Stimulated activated CD8-positive, alpha-beta memory T cell treated with anti-CD3 and anti-CD28 coated beads, Interleukin-15, amount 100 ng/mL, for 48 hours (primary cell): Measurements from ENCODE around the gene ADORA1.

Source experiments
- DNase-seq, 2 donors: peaks; one replicate each; pipeline ENCODE4 v3.0.0-alpha.2; 2020; ENCODE audit warnings: low read depth in 2 of 2

ADORA1 gene

GRCh38 chr1:203173011-203173555, 45.6 kb downstream of the ADORA1 start:
- no peak for DNase-seq

DNA sequence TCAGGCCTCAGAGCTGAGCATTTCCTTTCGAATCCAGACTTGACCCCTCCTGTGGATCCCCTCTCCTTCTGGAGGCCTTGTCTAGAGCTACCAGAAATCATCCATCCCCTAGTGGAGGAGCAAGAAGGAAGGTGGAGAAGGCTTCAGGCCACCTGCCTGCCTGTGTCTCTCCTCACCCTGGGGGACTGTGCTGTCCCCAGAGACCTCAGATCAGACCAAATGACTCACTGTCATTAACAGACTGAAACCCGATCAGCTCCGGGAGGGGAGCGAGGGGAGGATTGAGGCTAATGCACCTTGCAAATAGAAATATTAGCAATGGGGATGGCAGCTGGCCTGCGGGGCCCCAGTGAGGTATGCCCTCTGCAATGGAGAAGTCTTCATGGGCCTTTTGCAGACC, 46.0 kb downstream of the ADORA1 start:
- no peak for DNase-seq

DNA sequence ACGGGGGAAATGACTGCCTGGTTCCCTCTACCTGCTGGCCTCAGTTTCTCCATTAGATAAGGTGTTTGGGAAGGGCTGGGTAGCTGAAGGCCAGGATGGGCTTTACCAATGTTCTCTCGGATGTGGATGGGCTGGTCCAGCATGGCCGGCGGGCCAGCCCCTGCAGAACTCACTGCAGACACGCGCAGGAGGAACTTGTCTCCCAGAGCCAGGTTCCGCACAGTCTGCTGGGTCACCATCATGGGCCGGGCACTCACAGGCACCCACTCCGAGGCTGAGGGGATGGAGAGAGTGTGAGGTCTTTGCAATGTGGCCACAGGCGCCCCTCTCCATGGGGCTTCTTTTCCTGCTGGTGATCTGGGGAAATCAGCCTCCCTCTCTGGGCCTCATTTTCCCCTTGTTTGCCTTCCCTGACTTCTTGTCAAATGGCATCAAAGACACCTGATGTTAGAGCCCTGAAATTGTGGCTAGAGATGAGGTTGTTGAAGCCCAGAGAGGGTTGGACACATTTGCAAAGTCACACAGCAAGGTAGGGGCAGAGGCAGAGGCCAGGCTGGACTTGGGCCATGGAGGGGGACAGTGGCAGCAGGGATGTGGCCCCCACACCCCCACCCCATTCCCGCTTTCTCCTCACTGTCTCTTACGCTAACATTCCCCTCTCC, 46.9 kb downstream of the ADORA1 start:
- no peak for DNase-seq

DNA sequence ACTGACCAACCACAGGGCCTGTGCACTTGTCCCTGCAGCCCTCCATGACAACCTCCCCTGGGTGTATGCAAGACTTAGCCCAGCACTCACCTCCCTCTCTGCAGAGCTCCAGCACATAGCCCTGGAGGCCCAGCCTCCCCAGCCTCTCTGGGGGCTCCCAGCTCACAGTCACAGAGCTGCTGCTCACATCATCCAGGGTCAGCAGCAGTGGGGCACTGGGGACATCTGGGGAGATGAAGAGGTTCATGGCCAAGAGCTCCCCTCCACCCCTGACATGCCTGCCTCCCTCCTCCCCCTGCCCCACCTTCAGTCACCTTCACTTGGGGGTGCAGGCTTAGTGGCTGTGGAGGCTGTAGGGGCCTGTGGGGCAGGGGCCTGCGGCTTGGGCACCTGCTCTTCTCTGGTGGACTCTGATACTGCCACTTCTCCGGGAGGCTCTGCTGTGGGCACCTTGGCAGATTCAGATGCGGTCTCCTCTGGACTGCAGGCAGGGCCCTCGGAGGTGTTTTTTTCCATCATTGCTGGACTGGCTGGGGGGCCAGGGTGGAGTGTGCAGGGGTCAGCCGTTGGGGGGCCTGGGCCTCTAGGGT, 47.8 kb downstream of the ADORA1 start, which contains the start of gene MYBPH:
MYBPH (minus strand) TSS at position 590 of the 590 bp plus-strand sequence; CDS start at position 519, 71 bp downstream.
- DNase-seq: no peak

GRCh38 chr1:203175827-203176241, 48.3 kb downstream of the ADORA1 start:
- DNase-seq: no peak

GRCh38 chr1:203176273-203177035, 48.9 kb downstream of the ADORA1 start:
- DNase-seq: no peak

DNA sequence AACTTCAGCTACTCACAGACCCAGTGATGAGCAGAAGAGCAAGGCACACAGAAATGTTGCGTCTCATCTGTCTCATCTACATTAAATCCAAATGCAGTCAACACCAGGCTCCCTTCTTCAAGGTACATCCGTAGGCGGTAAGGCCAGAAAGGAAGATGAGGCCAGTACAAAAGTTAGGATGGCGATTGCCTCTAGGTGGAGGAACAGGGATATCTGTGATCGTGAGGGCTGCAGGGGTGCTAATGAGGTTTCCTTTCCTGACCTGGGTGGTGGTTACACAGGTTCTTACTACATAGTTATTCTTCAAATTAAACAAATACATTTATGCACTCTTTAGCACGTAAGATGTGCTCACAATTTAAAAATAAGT, 49.5 kb downstream of the ADORA1 start:
- DNase-seq: no peak

- DNase-seq: no peak
Measured at GRCh38 chr1:203177470-203178039, 50.0 kb downstream of the ADORA1 start.

DNA sequence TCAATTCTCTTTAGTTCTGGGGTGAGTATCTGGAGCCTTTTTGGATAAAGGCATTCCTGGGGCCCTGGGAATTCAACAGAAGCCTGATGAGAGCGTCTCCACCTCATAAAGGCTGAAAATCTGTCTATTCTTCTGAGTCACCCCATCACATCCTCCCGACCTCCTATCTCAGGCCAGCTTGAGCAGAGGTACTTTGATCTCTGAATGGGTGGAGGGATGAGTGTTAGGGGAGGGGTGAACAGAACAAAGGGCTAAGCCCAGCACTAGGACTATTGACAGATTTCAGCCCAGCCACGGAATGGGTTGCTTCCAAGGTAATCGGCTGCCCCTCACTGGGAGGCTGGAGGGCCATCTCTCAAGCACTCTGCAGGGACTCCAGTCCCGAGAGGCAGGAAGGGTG, 50.6 kb downstream of the ADORA1 start:
- no peak for DNase-seq

DNA sequence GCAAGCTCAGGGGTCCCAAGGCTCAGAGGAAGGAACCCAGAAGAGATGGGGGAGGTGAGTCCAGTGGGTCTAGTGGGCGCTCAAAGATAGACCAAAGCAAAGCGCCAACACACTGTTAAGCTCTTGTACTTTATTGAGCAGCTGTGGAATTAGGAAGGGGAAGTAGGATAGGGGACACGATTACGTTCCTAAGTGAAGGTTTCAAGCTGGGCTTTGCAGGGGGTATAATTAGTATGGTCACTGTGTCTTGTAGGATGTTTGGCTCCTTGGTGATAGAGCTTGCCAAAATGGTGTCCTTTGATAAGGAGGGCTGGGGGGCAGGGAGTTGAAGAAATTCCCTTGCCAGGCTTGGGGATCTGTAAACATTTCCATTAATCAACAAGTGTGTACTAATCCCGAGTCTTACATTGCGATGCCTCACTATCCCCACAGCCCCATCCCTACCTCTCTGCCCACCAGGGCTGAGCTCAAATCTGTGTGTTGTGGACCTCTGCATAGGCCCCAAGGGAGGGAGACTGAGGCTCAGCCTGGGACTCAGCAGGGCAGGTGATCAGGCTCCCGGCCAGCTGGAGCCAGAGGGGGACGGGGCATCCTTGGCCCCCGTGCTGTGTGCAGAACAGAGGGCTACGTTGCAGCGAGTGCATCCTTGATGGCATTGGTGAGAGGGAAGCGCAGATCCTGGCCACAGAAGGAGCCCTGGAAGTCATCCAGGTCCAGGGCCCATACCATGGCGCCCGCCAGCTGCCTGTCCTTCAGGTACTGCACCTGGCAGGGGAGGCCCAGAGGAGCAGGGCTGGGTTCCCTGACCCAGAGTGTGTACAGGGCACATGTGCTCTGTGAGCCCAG, 51.5 kb downstream of the ADORA1 start:
- no peak for DNase-seq

- no peak for DNase-seq
Measured at GRCh38 chr1:203179667-203180005, 52.1 kb downstream of the ADORA1 start.

DNA sequence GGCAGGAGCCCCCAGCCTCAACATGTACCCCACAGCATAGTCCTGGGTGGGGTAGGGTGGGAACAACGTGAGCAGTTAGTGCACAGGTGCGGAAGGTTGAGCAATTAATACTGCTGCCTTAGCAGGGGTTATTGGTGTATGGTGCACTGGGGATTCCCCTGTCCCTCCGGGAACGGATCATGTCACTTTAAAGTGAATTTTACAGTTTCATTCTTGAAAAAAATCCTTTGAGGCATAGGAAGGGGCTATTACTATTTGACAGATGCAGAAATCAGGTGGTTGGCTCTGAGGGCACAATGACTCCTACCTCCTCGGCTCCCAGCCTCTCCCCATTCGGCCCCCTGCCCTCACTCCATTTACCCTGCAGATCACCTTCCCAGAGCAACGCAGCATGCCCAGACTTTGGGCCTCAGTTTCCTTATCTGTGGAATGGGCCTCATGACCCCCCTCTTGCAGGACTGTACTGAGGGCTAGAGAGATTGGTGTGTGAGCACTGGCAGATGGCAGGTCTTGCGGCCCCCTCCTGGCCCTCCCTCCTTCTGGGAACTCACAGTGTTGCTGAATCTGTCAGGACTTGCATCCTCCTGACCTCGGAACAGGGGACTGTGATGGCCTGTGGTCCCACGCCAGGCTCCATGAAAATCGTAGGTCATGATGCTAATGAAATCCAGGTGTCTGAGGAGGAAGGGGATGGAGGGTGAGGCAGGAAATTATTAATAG, 53.2 kb downstream of the ADORA1 start:
- no peak for DNase-seq

- DNase-seq: no peak
Measured at GRCh38 chr1:203181586-203182386, 54.3 kb downstream of the ADORA1 start.

DNA sequence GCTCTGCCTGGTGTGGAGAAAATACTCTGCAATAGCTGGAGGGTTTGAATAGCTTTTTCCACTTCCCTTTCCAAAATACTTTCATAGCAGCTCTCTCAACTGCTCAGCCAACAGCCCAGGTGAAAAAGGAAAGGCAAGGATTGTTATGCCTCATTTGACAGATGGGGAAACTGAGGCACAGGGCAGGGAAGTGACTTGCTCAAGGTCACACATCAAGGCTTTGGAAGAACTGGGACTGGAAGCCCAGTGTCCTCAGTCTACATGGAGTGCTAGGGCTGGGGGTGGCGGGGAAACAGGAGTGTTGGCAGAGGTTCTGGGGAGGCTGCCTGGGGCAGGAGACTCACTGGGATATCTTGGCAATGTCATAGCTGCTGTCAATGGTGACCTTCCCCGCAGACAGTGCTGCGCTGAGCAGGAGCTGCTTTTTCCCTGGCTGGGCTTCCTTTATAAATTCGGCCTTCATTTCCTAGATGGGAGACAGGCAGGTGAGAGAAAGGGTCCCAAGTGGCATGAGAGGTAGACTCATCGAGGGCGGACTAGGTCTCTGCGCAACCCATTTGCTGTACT, 54.9 kb downstream of the ADORA1 start:
- no peak for DNase-seq

DNA sequence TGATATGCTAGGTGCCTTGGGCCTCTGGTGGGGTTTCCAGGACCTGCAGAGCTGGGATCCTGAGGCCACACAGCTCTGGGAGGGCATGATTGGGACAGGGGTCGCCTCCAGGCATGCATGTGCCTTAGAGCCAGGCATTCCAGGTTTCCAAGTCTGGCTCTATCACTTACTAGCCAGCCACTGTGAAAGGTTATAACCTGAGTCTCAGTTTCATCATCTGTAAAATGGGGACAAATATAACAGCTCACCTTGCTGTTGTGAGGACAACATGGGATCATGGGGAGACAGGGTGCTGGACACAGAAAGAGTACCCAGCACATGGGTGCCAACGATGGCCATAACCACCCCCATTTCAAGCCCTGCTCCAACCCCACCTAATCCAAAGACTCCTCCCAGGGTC, 56.3 kb downstream of the ADORA1 start:
- no peak for DNase-seq

GRCh38 chr1:203184467-203184866, 56.9 kb downstream of the ADORA1 start:
- no peak for DNase-seq

DNA sequence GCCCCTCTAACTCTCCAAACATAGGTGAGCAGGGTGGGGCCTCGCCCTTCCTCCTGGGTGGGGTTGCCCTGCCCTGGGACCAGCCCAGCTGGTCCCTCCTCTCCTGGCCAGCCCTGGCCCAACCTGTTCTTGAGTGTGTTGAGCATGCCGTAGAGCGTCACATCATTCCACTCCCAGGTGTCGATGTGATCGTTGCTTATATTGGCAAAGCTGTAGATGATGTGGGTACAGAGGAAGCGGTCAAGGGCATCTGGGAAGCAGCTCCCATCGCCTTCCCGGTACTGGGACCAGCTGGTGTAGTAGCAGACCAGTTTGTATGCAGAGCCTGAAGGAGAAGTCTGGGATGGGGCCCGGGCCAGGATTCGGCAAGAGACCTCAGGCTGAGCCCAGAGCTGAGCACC, 57.5 kb downstream of the ADORA1 start:
- no peak for DNase-seq

DNA sequence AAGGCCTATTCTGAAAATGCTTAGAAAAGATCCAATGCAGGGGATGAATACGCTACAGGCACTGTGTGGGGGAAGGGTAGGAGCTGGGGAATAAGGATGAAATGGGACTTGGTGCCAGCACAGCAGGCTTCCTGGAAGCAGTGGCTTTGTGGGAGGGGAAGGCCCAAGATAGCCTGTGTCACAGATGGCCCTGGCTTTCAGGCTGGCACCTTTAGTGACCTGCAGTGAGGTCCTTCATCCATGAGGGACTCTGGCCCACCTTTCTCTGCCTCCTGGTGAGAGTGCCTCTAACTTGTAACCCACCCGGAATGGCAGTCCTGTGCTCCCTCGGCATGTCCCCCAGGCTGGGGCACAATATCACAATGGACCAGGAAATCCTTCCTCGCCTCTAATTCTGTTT, 58.1 kb downstream of the ADORA1 start:
- no peak for DNase-seq

- DNase-seq: no peak
Measured at GRCh38 chr1:203186091-203186445, 58.5 kb downstream of the ADORA1 start.
